Mesodermal cell (in vitro differentiated cells): ENCODE results near the gene LTF.
"Not testable (repeated sequence)": the region's sequence is repeated elsewhere in the genome, so short reads cannot be mapped to it uniquely, and the experiment has no call there.

Experiments
- H3K27ac ChIP-seq: 2 replicates; pipeline ENCODE4 v1.7.0; 2013; ENCODE audit warnings: mild to moderate bottlenecking, low read depth, low read length, moderate library complexity; ENCODE audit not compliant: severe bottlenecking
- H3K36me3 ChIP-seq: 2 replicates; pipeline ENCODE4 v1.7.1; 2013; ENCODE audit warnings: mild to moderate bottlenecking, low read length, moderate library complexity; ENCODE audit not compliant: control insufficient read depth, insufficient read depth
- H3K4me1 ChIP-seq: one replicate; pipeline ENCODE4 v1.7.1; 2013; ENCODE audit warnings: mild to moderate bottlenecking, low read length; ENCODE audit not compliant: insufficient read depth, control insufficient read depth, poor library complexity, severe bottlenecking
- H3K4me3 ChIP-seq: 2 replicates; pipeline ENCODE4 v1.7.0; 2013; ENCODE audit warnings: low read length, control low read depth, mild to moderate bottlenecking; ENCODE audit not compliant: insufficient read depth, poor library complexity, severe bottlenecking; ENCODE audit errors: extremely low read depth
- H3K9me3 ChIP-seq: 2 replicates; pipeline ENCODE4 v1.7.1; 2013; ENCODE audit warnings: mild to moderate bottlenecking, low read length, moderate library complexity; ENCODE audit not compliant: control insufficient read depth
- WGBS, 2 experiments: methylation state at CpG; one replicate each; pipeline ENCODE4 v1.1.5; 2013; ENCODE audit warnings: missing lambda C conversion rate in 2 of 2; ENCODE audit not compliant: insufficient coverage in 2 of 2; 5-methylcytosine and 5-hydroxymethylcytosine counted together

LTF gene

GRCh38 chr3:46438831-46439230, 25.9 kb downstream of the LTF start:
- 86 to 93% methylated on average over 3 of the region's 3 CpGs for WGBS, 2 experiments
- no peak overlapping the region for H3K27ac ChIP-seq

GRCh38 chr3:46435081-46435726, 29.5 kb downstream of the LTF start:
- Histone ChIP-seq H3K4me1 (peaks cover 2% of the 10 kb centered on the region), H3K4me3 (no peak overlapping the region), H3K9me3 (peaks cover 6% of the 10 kb centered on the region), H3K36me3 (no peaks in the 10 kb centered on the region), H3K27ac (no peak overlapping the region)
- WGBS, 2 experiments: 84 to 91% methylated on average over 3 of the region's 3 CpGs

More at GRCh38 chr3:46438831-46439230, 25.9 kb downstream of the LTF start:
- no peaks in the 10 kb centered on the region for H3K9me3 ChIP-seq
- H3K36me3 ChIP-seq: no peaks in the 10 kb centered on the region
- no peak overlapping the region for H3K4me3 ChIP-seq
- H3K4me1 ChIP-seq: no peaks in the 10 kb centered on the region

GRCh38 chr3:46433841-46434240, 30.9 kb downstream of the LTF start:
- peaks cover 6% of the 10 kb centered on the region for H3K9me3 ChIP-seq
- no CpG with 5 or more reads among the region's 1 CpG for WGBS, 2 experiments
- H3K27ac ChIP-seq: no peak overlapping the region
- H3K4me3 ChIP-seq: no peak overlapping the region
- H3K4me1 ChIP-seq: peaks cover 2% of the 10 kb centered on the region
- no peaks in the 10 kb centered on the region for H3K36me3 ChIP-seq

GRCh38 chr3:46433118-46433517, 31.6 kb downstream of the LTF start:
- H3K4me3 ChIP-seq, H3K4me1 ChIP-seq, H3K27ac ChIP-seq, H3K36me3 ChIP-seq, H3K9me3 ChIP-seq: not testable (repeated sequence)
- WGBS, 2 experiments: 78 to 90% methylated on average over 2 to 3 of the region's 4 CpGs

- not testable (repeated sequence) for H3K4me3 ChIP-seq, H3K36me3 ChIP-seq, H3K27ac ChIP-seq, H3K4me1 ChIP-seq, H3K9me3 ChIP-seq
- 86 to 92% methylated on average over 1 to 3 of the region's 5 CpGs for WGBS, 2 experiments
These were observed 32.8 kb downstream of the LTF start for GRCh38 chr3:46431905-46432304.

DNA sequence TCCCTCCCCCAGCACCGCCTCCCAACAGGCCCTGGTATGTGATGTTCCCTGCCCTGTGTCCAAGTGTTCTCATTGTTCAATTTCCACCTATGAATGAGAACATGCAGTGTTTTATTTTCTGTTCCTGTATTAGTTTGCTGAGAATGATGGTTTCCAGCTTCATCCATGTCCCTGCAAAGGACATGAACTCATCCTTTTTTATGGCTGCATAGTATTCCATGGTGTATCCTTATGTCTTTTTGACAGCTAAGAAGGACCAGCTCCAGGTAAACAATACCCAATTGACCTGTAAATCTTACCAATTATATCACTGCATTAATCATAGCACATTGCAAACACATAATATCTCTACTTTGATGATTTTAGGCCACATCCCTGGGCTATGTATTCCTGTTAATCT, 33.8 kb downstream of the LTF start:
- H3K4me1 ChIP-seq, H3K4me3 ChIP-seq, H3K27ac ChIP-seq, H3K9me3 ChIP-seq, H3K36me3 ChIP-seq: not testable (repeated sequence)
- 100% methylated on average over 1 of the region's 1 CpG; no CpG with 5 or more reads in 1 of the 2 experiments for WGBS, 2 experiments

DNA sequence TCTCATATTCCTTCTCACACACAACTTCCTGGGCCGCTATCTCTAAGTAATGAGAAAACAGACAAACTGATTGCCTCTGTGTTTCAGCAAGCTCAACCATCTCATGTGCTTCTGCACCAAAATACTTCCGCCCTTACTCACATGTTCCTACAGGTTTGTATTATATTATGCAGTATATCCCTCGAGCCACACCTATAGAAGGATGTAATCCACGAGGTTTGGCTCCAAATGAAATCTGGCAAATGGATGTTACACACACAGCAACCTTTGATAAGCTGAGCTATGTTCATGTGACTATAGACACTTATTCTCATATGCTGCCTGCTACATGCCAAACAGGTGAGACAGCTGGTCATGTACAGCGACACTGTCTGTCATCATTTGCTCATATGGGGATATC, 35.0 kb downstream of the LTF start:
- H3K4me3 ChIP-seq: no peak overlapping the region
- peaks cover 6% of the 10 kb centered on the region for H3K9me3 ChIP-seq
- 70 to 83% methylated on average over 2 to 3 of the region's 5 CpGs for WGBS, 2 experiments
- no peak overlapping the region for H3K27ac ChIP-seq
- no peaks in the 10 kb centered on the region for H3K36me3 ChIP-seq
- H3K4me1 ChIP-seq: peaks cover 2% of the 10 kb centered on the region

DNA sequence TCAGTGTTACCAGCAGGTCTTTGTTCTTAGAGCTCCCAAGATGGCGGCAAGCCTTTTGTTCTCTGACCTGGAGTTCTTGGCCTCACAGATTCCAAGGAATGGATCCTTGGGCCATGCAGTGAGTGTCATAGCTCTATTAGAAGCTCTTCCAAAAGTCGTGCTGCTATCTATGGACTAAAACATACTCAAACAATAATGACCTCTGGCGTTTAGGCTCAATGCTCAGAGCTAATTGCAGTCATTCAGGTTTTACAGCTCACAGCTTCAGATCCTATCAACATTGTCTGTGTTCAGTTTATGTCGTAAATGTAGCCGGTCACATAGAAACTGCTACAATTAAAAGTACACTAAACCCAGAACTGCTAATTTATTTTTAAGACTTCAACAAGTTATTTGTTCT, 35.5 kb downstream of the LTF start:
- WGBS, 2 experiments: 93 to 95% methylated on average over 4 to 5 of the region's 5 CpGs
- Histone ChIP-seq H3K4me1 (peaks cover 2% of the 10 kb centered on the region), H3K4me3 (no peak overlapping the region), H3K27ac (no peak overlapping the region), H3K9me3 (peaks cover 6% of the 10 kb centered on the region), H3K36me3 (no peaks in the 10 kb centered on the region)

GRCh38 chr3:46427916-46428833, 36.5 kb downstream of the LTF start:
- no peak overlapping the region for H3K27ac ChIP-seq
- H3K4me1 ChIP-seq: no peaks in the 10 kb centered on the region
- H3K36me3 ChIP-seq: no peaks in the 10 kb centered on the region
- H3K4me3 ChIP-seq: no peak overlapping the region
- H3K9me3 ChIP-seq: peaks cover 6% of the 10 kb centered on the region
- 92% methylated on average over 8 to 9 of the region's 10 CpGs for WGBS, 2 experiments

DNA sequence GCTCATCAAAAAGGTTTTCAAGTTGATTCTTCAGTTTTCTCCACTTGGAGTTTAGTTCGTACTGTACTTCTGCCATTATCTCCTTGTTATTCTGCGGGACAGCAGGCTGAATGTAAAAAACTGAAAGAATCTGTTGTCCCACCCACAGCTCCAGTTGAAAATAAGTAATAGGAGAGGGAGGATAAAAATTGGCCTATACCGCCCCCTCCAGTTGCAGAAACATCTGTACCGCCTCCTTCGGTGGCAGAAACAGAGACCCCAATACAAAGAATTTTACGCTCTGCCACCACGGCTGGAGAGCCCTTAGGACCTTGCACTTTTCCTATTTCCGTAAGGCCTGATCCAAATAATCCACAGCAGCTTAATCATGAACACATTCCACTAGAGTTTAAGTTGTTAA, 37.3 kb downstream of the LTF start:
- not testable (repeated sequence) for H3K36me3 ChIP-seq, H3K4me1 ChIP-seq, H3K9me3 ChIP-seq, H3K27ac ChIP-seq, H3K4me3 ChIP-seq
- whole genome bisulfite sequencing, 2 experiments: 54% methylated on average over 2 of the region's 8 CpGs; no CpG with 5 or more reads in 1 of the 2 experiments

DNA sequence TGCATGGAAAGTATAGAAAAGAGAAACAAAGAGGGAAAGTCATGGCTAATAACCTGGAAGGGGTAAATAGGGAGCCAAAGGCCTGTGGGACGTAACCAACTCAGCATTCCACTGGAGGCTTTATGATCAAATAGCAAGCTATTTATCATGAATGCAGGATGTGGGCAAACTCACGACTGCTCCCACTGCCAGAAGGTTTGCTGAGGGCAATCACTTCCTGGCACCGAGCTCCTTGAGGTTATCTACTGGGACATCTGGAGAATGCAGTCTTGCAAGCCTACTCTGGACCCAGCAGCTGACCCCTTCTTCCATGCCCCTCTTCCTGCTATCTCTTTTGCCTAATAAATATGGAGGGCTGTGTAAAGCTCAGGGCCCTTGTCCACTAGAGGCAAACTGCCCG, 38.2 kb downstream of the LTF start:
- H3K9me3 ChIP-seq, H3K27ac ChIP-seq, H3K4me3 ChIP-seq, H3K36me3 ChIP-seq, H3K4me1 ChIP-seq: not testable (repeated sequence)
- WGBS, 2 experiments: 86 to 94% methylated on average over 2 to 3 of the region's 4 CpGs
